Dermis microvascular lymphatic vessel endothelial cell (primary cell): Measurements from ENCODE around the gene AOPEP. TPM values are rescaled to one million over a fixed set of nuclear protein-coding genes. Genes with fewer than 3 reads are reported as not detected.
"Not testable (repeated sequence)": the region's sequence is repeated elsewhere in the genome, so short reads cannot be mapped to it uniquely, and the experiment has no call there.

Experiments
- DNase-seq, 2 donors: peaks; one replicate each; pipeline versions ENCODE4 v3.0.0 to v3.0.0-alpha.2; 2010; ENCODE audit warnings: low read depth in 2 of 2
- total RNA-seq: library from RNA; depleted of rRNA; stranded (reverse); fragments of >200 nt; gene quantifications from 2 replicates; pipeline ENCODE4 v1.2.1, GENCODE V29; 2014

AOPEP gene
- total RNA-seq, 1 donor from 2014 or later = 24.6 TPM

- peak in 1 of 2 donors; percentile 86 for DNase-seq
These were observed 121.0 kb downstream of the AOPEP start for GRCh38 chr9:94847486-94847885.

DNA sequence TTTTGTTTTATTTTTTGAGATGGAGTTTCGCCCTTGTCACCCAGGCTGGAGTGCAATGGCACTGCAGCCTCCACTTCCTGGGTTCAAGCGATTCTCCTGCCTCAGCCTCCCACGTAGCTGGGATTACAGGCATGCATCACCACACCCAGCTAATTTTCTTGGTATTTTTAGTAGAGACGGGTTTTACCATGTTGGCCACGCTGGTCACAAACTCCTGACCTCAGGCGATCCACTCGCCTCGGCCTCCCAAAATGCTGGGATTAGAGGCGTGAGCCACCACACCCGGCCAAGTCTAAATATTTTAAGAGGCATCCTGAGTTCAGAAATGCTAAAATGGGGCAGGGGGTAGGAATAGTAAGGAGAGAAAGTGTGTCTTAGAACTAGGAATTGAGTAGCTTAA lies 122.3 kb downstream of the AOPEP start:
- DNase-seq = not testable (repeated sequence)

DNA sequence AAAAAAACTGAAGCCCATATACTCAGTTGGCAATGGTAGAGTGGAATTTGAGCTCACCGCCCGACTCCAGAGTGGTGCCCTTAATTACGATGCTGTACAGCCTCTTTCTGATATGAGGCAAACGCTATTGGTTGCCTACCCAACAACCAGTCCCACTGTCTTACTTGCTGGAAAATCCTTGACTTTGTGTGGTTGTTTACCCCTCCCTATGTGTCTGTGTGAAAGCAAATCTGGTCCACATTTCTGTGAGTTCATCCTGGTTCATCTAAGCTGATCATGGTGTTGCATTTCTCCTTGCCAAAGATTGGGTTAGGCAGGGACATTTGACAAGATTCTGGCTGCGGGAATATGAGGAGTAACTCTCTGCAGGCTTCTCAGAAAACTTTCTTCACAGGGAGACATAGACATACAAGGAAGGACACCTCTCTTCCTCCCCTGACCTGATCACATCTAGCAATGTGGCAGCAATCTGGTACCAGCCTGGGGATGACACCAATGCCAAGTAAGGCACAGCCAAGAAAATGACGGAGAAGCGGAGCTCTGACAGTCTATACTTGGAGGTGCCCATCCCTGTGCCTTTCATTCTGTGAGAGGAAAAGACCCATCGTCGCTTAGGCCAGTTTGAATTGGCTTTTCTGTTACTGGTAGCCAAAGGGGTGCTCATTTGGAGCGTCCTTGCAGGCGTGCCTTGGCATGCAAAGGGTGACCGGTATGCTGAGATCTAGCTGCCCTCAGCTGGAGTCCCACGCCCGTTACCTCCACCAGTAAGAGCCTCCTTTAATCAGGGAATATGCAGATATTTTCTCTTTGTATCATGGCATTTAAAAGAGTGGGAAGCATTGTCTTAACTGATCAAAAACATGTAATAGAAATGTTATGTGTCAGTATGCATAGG lies 124.3 kb downstream of the AOPEP start:
- no peak for DNase-seq

- DNase-seq = no peak
These were observed 125.0 kb downstream of the AOPEP start for GRCh38 chr9:94851467-94851866.

- no peak for DNase-seq
These were observed 125.4 kb downstream of the AOPEP start for GRCh38 chr9:94851892-94852291.

DNA sequence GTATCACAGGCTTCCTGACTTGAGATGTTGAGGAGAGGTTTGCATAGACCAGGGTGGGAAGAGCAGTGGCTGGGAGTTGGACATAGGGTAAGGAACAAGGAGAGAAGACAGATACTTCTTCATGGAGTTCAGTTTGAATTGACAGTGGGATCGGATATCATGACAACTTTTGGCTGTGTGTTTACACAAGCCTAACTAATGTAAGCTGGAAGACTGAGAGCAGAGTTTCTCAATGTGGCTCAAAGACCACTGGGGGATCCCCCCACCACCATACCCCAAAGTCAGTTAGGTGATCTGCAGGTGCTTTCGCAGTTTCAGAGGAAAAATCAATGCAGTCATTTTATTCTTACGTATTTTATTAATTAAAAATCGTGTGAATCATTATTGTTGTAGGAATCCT lies 125.9 kb downstream of the AOPEP start:
- no peak for DNase-seq

GRCh38 chr9:94853887-94854286 lies 127.4 kb downstream of the AOPEP start:
- DNase-seq = no peak

DNA sequence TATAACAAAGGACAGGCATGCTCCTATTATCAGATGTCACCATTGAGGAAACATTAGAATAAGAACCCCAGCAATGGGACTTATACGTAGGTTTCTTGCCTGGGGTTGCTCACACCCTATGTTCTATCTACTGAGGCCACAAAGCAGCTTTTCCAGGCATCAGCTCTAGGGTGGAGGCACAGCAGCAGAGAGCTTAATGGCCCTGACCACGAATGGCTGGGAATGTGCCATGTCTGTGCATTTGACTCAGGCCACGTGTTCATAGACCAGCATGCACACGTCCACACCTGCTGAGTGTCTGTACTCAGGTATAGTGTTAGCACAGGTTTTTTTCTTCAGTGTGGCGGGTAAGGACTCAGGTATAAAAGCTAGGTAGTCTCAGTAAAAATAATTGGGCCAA lies 129.4 kb downstream of the AOPEP start:
- DNase-seq = no peak

DNA sequence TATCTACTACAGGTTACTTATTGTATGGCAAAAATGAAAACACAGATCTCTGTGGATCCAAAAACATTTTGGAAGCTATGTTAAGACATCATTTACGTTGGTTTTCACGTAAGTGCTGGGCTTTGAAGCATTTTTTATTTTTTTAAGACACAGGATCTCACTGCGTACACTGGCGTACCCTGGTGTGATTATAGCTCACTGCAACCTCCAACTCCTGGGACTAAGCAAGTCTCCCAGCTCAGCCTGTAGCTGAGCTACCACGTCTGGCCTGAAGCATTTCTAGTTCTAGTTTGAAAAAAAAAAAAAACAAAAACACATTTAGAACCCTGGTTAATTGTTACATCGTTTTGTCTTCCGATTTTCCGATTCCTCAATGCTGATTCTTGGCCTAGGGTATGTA lies 131.3 kb downstream of the AOPEP start:
- DNase-seq = no peak

- no peak for DNase-seq
These were observed 132.7 kb downstream of the AOPEP start for GRCh38 chr9:94859226-94859625.

GRCh38 chr9:94859891-94860290 lies 133.4 kb downstream of the AOPEP start:
- DNase-seq = no peak

GRCh38 chr9:94860678-94861588 lies 134.4 kb downstream of the AOPEP start:
- no peak for DNase-seq

GRCh38 chr9:94861589-94862272 lies 135.2 kb downstream of the AOPEP start:
- no peak for DNase-seq

DNA sequence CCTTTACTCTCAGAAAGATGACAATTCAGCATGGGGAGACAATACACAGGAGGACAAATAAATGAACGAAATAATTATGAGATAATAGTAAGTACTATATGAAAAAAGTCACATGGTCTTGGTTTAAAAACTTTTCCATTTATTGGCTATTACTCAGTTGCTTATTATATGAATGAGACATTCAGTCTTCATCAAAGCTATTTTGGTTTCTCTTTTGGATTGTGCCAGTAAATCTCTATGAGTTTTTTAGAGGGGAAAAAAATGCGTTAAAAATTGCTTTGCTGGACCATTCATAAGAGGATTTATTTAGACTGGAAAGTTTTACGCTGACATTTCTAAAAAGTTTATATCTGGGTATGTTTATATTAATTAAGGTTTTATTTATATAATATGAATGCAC lies 137.7 kb downstream of the AOPEP start:
- no peak for DNase-seq

DNA sequence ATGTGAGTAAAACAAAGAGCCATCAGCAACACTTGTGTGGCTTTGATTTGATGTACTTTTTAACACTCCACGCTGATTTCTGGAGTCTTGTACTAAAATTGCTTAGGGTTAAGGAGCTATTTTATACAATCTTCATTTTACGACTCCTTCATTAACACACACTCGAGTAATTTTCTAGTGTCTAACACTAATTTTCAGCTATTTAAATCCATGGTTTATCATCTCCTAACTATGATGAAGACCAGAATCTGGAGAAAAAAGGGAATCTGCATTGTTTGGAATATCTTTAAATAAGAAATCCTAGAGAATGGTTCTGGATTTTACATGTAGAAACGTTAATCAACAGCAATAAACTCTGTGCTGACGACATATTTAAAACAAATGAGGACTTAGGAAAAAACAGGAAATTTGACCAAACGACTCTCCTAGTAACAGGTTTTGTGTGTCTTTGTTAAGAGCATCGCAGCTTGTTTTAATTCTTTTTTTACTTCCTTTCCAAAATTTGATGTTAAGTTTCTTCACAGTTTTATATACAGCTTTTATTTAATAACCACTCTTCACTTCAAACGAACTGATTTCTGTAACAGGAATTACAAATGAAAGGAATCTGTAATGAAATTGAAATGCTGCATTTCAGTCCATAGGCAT lies 138.5 kb downstream of the AOPEP start:
- peak; percentile 67 to 68 for DNase-seq

GRCh38 chr9:94865582-94866452 lies 139.3 kb downstream of the AOPEP start:
- no peak for DNase-seq

DNA sequence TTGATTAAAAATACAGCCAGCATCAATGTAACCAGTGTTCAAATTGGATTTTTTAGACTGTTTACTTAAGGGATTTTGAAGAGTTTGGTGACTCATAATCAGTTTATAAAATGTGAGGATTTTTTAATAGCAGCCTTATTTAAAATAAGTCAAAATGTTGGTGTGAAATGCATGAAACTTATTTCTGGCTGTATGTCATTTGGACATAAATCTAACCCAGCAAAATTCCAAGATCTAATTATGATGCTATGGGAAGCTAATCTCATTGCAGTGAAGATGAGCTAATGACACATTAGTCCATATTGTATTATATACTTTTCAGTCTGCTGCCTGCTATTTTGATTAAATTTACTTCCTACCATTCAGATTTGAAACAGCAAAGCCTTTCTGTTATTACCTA lies 140.3 kb downstream of the AOPEP start:
- DNase-seq = no peak

- DNase-seq = peak; percentile 88 to 93
These were observed 140.9 kb downstream of the AOPEP start for GRCh38 chr9:94867281-94867841.

DNA sequence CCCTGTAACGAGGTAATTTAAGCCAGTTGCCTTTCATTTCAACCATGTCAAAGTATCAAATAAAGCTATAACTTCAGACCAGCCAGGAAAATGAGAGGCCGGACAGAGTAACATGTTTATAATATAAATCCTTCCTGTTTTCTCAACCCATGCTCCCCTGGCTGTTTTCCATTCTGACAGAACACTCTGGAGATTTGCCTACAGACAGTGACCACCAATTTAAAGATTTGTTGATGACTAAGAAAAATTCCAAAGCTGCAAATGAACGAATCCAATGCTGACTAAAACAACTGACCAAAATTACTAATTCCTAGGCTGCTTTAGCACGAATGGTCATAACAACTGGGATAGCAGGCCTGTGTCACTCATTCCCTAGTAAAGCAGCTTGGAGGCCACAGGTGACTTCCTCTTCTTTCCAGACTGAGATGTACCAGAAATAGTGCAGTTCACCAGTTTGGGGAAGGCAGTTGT lies 141.4 kb downstream of the AOPEP start:
- DNase-seq = peak; percentile 69 to 91

GRCh38 chr9:94868464-94868863 lies 142.0 kb downstream of the AOPEP start:
- no peak for DNase-seq
